Activated CD8-positive, alpha-beta memory T cell treated with anti-CD3 and anti-CD28 coated beads for 1 hour (primary cell): ENCODE data around the gene CGN.

Source experiments
- DNase-seq, 2 donors: peaks; one replicate each; pipeline ENCODE4 v3.0.0-alpha.2; 2020; ENCODE audit warnings: low read depth in 1 of 2; ENCODE audit errors: extremely low read depth in 1 of 2

Gene CGN

GRCh38 chr1:151546011-151546925 lies 35.1 kb downstream of the CGN start:
- DNase-seq: no peak

DNA sequence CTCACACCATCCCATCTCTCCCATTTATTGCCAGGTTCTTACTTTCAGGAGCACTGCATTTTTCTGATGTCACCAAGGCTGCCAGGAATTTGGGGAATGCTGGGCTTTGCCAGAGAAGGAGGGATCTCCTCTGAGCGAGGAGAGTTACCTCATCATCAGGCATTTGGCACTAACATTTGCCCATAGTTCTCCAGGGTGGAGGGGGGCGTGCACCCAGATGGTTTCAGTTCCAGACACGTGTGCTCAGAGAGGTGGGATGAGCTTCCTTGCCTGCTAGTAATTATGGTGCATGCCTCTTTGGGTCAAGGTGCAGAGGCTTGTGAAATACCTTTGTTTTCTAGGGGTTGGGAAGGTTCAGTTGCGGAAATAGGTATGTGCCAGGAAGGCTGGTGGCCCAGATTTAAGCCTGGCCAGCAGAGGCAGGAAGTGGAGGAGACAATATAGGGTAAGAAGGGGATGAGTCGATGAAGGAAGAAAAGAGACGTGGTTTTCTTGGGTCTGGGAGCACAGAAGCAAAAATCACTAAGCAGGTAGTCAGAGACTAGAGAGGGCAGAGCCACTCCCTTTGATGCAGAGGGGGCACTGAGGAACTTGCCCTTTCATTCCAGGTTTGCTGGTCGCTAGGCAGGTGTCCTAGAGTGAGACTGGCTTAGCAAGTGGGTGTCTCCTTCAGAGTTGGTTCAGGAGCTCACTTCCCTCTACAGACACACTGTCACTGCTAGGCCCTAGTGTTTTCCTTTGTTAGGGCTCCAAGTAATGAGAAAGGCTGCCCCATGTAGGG lies 36.1 kb downstream of the CGN start:
- no peak for DNase-seq

DNA sequence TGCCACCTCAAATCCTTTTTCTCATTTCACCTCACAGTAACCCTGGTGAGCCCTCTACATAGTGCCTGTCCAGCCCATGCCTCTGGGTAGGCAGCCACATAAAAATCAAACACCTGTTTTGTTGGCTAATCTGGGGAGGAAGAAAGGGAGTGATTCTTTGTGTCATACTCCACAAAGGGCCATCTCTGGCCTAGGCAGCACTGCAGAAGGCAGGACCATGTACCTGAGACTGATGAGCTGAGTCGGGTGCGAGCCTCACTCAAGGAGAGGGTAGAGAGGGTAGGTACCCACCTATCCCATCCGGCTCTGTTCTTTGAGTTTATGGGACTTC lies 36.7 kb downstream of the CGN start:
- DNase-seq: no peak

DNA sequence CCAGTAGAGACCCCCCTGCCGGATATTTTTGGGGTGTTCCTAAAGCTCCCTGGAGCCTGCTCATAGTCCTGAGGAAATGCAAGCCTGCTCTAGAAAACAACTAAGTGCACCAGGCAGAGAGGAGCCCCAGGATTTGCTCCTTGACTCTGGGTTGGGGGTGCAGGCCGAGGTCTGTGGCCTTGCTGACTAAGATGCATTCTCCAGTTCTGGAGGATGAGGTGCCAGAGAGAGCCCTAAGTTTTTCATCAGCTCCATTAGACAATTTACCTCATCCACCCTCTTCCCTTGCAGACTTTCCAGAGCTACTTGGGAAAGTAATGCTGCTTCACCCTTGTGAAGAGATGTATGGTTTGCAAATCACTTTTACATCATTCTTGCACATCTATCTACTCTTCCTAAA lies 38.0 kb downstream of the CGN start:
- no peak for DNase-seq

- no peak for DNase-seq
Observed at GRCh38 chr1:151553659-151554058, 42.5 kb downstream of the CGN start.

DNA sequence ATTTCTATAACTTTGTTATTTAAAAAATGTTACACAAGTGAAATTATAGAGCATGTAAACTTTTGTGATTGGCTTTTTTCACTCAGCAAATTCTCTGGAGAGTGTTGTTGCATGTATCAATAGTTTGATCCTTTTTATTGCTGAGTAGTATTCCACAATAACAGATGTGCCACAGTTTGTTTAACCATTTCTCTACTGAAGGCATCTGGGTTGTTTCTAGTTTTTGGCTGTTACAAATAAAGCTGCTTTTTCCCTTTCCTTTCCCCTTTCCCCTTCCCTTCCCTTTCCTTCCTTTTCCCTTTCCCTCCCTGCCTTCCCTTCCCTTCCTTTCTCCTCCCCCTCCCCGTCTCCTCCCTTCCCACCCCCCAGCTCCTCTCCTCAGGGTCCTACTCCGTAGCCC lies 44.9 kb downstream of the CGN start:
- DNase-seq: no peak

DNA sequence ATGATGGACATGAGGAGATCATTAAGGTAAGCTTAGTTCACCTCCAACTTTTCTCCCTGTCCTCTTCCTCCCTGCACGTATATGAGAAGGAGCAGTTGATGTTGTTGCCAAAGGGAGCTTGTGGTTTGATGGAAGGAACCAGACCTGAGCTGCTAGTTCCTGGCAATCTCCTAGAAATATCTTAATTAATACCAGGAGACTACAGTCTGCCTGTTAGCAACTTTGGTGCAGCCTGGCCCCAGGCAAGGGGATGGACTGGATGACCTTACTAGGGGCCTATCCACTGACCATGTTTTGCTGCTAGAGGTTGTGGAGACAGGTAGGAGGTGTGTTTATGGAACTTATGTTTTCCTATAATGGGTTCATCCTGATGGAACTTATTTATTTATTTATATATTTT lies 51.5 kb downstream of the CGN start:
- no peak for DNase-seq

DNA sequence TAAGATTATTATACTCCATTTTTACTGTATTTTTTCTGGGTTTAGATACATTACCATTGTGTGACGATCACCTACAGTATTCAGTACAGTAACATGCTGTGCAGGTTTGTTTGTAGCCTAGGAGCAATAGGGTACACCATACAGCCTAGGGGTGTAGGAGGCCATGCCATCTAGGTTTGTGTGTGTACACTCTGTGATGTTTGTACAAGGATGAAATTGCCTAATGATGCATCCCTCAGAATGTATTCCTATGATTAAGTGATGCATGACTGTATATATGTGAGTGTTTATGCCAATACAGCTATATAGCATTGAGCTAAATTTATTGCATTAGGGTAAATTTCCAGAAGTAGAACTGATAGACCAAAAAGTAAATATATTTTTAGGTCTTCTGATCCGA lies 52.2 kb downstream of the CGN start:
- no peak for DNase-seq

DNA sequence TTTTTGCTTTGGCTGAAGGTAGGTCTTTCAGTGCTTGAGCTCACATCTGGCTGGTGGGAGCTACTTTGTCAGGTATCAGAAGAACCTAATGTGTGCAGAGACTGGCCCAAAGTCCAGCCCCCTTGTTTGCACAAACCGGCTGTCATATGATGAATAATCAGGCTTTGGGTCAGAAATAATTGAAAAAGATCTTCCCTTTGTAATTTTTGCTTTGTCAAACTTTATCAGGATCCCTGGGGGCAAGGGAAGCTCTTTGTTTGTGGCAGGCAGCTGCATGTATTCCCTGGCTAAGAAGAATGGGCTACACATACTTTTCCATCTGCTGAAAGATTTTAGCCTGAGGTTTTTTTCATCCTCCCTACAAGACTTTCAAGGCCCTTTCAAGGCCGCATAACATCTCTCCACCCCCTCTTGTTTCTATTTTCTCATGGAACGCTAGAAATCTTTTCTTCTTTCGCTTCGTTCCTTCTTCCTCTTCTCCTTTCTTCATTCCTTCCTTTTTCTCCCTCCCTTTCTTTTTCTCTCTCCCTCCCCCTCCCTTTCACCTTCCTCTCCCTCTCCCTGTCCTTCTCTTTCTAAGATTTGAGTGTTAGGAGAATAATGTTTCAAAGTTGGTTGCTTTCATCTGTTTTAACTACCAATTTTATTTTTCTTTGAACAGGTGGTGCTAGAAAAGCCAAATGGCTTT lies 54.5 kb downstream of the CGN start:
- no peak for DNase-seq

- peak in 1 of 2 donors; percentile 2 for DNase-seq
Observed at GRCh38 chr1:151568626-151569088, 57.5 kb downstream of the CGN start.

GRCh38 chr1:151570819-151571218 lies 59.6 kb downstream of the CGN start:
- no peak for DNase-seq

DNA sequence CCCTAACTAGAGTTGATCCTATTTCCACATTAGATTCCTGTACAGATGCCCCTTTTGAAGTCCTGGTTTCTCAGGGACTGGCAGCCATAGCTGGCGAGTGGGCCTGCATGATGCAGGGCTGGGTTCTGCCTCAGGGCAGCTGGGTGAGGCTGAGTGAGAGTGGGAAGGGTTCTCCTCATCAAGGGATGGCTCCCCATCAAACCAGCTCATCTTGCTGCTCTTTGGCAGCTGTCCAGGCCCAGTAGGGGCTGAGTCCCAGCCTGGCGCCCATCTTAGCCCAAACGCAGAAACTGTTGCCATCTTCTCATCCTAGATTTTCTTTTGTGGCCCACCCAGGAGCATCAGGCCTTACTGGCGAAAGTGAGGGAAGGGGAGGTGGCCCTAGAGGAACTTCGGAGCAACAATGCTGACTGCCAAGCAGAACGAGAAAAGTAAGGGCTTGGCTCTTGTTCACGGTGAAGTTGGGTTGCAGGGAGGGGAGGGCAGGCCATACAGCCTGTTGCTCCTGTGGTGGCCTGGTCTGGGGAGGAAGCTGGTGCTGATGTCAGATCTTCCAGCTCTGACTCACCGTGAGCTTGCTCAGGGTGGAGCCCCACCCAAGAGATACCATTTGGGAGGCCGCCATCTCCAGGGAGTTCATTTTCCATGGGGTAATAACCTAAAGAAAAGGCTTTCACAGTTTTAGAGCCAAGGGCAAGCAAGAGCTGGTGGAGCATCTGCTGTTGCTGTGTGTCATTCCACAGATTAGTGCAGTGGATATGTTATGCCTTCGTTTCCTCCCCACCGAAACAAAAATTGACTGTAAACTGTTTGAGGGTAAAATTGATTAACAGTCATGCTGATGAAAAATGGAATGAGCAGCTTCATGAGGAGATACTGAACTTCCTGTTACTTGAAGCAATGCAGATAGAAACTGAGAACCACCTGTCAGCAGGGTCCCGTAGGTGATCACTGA lies 63.7 kb downstream of the CGN start:
- no peak for DNase-seq

DNA sequence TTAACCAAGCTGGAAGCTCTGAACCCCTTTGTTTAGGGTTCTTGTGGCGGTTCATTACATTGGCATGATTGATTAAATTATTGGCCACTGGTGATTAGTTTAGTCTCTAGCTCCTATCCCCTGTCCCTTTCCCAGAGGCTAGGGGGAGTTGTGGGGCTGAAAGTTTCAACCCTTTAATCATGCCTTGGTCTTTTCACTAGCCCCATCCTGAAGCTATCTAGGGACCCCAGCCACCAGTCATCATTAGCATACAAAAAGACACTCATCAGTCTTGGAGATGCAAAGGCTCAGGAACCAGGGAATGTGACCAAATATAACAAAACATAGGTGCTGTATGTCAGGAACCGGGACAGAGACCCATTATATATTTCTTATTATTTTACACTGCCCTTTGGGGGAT lies 66.0 kb downstream of the CGN start:
- DNase-seq: no peak

- DNase-seq: no peak
Observed at GRCh38 chr1:151578941-151579340, 67.8 kb downstream of the CGN start.

DNA sequence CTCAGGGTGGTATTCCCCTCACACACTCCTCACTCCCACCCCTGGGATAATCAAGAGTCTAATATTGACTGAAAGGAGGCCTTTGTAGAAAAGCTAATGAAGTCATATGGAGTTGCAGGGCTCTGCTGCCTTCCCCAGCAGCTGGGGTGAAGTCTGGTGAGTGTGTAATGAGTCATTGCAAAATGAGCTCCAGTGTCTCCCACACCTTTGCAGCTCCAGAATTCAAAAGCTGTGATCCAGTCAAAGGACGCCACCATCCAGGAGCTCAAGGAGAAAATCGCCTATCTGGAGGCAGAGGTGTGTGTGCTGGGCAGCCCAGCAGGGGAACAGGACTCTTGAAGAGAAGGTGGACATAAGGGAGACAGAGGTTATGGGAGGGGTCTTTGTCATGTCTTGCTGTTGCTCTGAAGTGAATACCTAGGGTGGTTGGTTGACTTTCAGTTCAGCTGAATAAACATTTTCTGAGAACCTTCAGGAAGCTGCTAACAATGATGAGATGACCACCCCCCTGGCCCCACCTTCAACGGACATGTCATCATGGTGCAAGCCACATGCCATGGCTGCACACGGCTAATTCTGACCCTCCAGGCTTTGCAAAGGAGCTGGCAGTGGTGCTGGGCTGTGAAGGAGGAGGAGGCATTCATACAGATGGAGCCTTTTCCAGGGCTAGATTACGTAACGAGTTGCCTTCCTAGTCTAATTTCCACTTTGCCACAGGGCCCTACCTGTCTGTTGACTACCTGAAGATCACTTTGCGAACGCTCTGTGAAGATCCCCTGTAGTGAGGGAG lies 68.4 kb downstream of the CGN start:
- DNase-seq: no peak

- no peak for DNase-seq
Observed at GRCh38 chr1:151581451-151581850, 70.3 kb downstream of the CGN start.

DNA sequence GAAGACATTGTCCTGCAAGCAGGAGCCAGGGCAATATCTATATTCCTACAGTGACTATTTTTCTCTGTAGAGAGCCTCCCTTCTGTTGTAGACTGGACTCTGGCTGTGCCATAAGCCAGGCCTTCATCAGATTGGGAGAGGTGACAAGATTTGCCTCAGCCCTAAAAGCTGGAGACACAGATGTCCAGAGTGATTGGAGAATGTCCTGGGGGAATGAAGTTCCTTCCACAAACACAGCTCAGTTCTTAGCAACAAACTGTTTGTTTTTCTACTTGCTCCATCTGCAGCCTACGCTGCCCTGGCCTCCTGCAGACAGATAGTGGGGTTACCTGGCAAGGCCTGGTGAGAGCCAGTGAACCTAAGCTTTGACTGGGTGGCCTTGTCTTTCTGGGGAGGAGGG lies 70.7 kb downstream of the CGN start:
- no peak for DNase-seq

- DNase-seq: no peak
Observed at GRCh38 chr1:151583796-151584195, 72.6 kb downstream of the CGN start.

GRCh38 chr1:151584278-151584677 lies 73.1 kb downstream of the CGN start:
- no peak for DNase-seq

DNA sequence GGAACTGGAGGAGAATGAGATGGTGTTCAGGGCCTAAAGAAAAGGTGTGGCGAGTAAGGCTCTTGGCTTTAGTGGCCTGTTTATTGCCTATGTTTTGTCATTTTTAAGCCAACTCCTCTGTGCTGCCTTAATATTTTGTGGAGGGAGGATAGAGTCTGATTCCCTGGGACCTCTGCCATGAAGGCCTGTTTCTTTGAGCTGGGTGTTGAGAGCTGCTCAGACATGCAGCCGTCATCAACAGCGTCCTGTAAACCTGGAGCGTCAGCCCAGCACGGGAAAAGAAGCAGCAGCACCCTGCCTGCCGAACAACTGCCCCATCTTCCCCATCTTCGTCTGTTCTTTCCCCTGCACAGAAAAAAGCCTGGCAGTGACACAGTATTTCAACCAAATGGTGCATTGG lies 73.6 kb downstream of the CGN start:
- DNase-seq: no peak
